Astrocyte (in vitro differentiated cells and primary cell): Measurements from ENCODE around the gene PTPRM.

Experiments
- CTCF ChIP-seq: IDR thresholded peaks from 2 replicates; pipeline ENCODE4 v1.5.1; 2011; ENCODE audit warnings: low read depth, mild to moderate bottlenecking, inconsistent platforms, low read length, moderate library complexity; ENCODE audit not compliant: insufficient read depth
- EZH2 ChIP-seq: IDR thresholded peaks from 2 replicates; pipeline ENCODE4 v1.6.1; 2012; ENCODE audit warnings: mild to moderate bottlenecking, low read length, inconsistent platforms; ENCODE audit not compliant: insufficient read depth

DNA sequence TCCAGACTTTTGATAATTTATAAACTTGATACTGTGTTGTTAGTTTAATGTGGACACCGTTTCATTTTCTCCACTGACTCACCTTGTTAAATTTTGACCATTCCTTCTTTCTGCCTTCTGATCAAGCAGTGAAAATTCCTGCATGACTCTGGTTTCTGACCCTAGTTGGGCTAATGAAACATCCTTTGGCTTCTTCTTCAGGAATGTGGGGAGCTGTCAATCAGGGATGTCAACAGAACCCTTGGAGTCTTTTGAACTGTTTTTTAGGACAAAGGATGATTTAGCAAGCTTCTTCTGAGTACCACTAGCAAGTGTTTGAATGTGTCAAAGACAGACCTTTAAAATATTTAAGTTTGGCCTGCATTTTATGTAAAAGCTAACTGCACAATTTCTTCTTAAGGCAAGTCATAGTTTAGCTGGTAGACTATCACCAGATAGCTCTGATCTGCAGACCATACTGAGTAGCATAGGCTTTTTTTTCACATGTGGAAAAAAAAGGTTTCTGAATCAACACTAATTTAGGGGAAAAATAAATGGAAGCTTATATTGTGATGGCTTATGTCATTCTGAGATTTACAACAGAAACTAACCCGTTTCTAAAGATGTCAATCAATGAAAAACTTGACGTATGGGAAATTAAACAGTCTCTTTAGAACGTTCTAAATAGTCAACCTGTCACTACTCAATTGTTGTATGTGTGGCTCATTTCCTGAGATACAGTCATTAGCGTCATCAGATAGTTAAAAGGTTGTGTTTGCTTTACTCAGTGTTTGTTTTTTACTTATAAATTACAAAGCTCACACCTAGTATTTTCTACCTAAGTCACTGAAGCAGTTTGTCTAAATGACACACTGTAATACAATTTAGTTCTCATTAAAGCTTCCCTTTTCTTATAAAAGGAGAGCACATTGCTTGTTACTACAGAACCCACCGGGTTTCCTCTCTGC is 311.4 kb downstream of the PTPRM start:
- no peak for TF ChIP-seq CTCF
- TF ChIP-seq EZH2, result no peak
